Activated naive CD4-positive, alpha-beta T cell treated with Interleukin-2 at 50 U/mL for 16 hours (primary cell): Measurements from ENCODE around the gene JAKMIP2.
A peak's percentile ranks its signal among the peaks of the same experiment; 100 is the strongest.
"Not testable (repeated sequence)": the region's sequence is repeated elsewhere in the genome, so short reads cannot be mapped to it uniquely, and the experiment has no call there.

Source experiments
- DNase-seq: peaks from one replicate; pipeline ENCODE4 v3.0.0-alpha.2; 2020

JAKMIP2 gene

DNA sequence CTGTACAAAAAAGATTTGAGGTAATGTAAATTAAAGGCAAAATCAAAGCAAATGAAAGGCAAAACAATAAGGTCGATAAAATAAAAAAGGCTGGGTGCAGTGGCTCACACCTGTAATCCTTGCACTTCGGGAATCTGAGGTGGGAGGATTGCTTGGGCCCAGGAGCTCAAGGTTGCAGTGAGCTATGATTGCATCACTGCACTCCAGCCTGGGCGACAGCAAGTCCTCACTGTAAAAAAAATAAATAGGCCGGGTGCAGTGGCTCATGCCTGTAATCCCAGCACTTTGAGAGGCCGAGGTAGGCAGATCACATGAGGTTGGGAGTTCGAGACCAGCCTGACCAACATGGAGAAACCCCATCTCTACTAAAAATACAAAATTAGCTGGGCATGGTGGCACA lies 200.3 kb downstream of the JAKMIP2 start:
- not testable (repeated sequence) for DNase-seq

DNA sequence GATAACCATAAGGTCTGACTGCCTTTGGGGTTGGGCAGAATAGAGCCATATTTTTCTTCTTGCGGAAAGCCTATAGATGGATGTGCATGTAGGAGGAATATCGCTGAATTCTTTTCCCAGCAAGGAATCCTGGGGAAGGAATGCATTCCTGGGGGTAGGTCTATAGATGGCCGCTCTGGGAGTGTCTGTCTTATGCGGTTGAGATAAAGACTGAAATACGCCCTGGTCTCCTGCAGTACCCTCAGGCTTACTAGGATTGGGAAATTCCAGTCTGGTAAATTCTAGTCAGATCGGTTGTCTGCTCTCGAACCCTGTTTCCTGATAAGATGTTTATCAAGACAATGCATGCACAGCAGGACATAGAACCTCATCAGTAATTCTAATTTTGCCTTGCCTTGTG lies 202.1 kb downstream of the JAKMIP2 start:
- DNase-seq = not testable (repeated sequence)

DNA sequence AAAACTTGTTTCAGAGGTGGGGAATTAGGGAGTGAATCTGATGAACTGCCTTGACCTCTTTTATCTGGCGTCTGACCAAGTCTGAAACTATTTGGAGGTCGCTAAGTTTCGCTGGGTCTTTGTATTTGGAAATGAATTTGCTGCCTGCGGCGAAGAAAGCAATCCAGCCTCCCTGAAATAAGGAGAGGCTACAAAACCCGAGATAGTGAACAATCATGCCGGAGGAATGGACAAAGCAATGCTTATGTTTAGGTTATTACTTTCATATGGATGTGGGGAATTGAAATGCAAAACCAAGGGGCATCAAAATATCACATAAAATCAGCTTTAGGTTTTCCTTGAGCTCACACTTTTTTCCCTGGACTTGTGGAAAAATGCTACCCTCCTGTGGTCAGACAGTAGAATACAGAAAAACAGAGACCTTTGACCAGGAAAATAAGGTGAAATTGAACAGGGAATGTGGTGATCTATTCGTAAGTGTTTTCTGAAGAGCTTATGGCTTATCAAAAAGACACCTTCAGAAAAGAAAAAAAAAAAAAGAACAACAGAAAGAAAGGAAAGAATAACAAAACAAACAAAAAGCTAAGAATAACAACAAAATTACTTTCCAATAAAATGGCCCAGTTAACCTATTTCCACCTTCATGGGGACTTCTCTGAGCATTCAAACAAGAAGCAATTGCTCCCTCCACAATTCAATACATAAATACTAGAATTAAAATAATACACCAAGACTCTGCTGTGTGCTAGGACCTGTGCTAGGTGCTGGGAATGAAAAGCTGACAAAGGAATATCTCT lies 204.1 kb downstream of the JAKMIP2 start:
- DNase-seq = no peak

DNA sequence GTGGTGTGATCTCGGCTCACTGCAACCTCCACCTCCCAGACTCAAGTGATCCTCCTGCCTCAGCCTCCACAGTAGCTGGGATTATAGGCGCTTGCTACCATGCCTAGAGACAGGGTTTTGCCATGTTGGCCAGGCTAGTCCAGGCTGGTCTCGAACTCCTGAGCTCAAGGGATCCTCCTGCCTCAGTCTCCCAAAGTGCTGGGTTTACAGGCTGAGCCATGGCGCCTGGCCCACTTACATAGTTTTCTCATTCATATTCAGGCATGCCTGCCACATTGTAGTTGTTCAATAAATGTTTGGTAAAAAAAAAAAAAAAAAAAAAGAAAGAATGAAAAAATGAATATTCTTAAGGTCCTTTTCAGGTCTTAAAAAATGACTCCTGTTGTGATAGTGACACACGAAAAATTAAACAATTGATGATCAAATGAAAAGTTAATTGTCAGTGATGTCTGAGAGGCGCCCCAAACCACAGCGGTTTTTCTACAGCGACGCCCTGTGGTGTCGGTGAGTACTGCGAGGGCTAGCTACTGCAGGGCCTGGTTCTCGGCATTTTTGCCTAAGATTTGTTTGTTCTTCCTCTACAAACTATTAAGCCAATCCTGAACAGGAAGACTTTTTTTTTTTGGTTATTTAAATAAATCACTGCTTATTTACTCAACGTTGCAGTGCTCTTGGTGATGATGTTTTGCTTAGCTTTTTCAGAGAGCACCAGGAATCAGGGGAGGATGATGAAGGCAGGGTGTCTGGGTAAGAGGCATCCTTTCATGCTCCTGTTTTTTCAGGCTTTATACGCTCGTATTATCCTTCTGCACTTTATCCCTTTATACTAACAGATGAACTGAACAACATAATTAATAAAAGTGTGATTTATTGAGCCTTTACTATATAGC lies 205.6 kb downstream of the JAKMIP2 start:
- DNase-seq = peak; percentile 13

DNA sequence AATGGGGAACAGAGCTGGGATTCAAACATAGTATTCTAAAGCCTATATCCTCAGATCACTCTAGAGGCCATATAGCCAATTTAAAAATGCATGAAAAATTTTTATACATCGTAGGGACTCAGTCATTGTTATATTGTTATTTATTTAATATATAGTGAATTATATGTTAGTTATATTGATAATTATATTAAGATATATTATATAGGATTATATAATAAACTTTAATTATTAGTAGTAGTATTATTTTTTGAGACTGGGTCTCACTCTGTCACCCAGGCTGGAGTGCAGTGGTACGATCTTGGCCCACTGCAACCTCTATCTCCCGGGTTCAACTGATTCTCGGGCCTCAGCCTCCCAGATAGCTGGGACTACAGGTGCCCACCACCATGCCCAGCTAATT lies 206.9 kb downstream of the JAKMIP2 start:
- no peak for DNase-seq

DNA sequence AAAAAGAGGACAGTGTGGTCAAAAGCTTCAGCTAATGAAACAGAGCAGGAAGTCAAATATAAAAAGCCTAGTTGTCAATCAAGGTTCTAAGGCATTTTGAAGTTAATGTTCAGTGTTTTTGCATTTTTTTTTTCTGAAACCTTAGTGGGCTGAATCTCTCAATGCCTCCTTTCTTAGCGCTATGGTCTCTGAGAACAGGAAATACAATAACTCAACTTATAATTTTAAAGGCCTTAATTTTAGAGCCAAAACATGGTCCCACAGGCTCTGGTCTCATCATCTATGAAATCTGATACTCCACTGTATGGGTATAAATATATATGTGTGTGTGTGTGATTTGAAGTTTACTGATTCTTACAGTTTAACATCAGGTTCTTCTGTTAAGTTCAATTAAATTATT lies 209.3 kb downstream of the JAKMIP2 start:
- DNase-seq = no peak

DNA sequence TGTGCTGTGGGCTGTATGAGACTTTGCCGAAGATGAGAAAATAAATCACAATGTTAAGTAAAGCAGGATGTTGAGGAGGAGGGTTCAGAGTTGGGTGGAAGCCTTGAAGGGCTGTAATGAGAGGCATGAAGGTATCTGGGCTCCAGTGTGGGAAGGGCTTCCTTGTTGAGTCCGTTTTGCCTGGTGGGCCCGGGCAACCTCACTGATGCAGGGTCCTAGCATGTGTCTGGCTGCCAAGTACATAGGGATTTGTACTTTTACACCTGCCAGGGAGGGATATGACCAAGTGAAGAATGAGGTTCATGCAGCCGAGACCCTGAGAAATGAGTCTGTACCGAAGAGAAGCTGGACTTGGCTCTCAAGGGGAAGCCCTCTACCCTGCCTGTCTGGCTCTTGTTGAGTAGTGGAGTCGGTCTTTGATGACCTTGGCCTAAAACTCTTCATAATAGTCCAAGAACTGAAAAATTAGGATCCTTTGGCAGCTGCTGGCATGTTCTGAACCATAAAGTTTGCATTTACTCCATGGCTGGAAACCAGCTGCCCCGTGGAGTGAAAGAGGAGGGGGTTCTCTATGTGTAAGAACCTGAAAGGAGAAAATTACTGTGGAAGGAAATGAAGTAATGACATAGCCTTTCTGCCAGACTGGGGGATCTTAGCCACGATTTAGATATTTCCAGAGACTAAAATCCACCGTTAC lies 213.7 kb downstream of the JAKMIP2 start:
- no peak for DNase-seq

DNA sequence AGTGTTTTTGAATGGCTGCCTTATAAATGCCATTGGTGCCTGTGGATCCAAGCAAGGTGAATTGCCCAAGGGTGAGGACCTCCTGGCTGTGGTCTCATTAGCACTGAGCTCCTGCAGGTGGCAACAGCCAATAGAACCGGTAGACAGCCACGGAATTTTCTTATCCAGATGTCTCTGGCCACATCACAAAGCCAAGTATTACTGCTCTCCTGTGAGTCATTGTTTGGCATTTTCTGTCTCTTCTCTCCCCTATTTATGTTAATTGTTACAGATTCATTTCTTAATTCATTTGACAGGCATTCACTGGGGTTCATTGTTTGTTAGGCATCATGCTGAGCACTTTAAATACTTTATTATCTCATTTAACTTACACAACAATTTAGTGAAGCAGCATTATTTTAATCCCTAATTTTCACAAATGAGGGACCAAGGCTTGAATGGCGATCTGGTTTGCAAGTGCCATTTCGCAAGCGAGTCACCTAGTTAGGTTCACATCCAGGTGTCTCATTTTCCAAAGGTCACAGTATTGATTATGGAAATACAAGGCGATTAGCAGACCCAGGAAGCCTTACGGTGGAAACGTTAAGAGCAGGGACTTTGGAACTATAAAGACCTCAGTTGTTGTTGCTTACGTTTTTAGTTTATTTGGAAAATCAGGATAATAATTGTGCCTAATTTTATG lies 214.5 kb downstream of the JAKMIP2 start:
- no peak for DNase-seq

DNA sequence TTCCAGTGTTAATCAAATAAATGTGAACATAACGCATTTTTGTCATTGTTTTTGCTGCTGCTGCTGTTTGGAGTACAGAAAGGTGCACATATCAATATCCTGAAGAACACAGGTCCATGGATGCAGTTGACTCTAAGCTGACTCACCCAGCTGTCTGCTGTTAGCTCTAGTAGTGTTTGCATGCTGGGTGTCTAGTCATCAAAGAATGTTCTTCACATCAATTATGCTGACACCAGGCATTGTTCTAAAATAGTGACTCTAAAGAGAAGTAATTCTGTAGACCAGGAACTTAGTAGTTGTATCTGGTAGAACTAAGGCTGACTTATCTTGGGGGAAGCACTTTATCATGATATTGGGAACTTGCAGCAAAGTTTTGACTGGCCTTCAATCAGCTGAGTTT lies 217.0 kb downstream of the JAKMIP2 start:
- DNase-seq = no peak

DNA sequence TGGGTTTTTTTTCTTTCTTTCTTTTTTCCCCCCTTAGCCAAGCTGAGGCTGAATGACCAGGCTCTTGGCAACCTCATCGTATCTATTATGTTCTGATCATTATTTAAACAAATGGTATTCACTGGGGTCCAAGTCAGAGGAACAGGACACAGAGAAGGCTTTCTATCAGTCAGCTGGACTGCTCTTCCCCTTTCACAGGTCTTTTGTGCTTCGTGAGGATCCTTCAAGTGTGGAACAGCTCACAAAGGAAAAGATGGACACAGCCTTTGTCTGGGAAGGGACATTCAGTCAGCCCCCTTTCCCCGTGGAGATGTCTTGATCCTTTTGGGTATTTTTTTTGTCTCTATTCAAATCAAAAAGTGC lies 218.4 kb downstream of the JAKMIP2 start:
- DNase-seq = no peak

DNA sequence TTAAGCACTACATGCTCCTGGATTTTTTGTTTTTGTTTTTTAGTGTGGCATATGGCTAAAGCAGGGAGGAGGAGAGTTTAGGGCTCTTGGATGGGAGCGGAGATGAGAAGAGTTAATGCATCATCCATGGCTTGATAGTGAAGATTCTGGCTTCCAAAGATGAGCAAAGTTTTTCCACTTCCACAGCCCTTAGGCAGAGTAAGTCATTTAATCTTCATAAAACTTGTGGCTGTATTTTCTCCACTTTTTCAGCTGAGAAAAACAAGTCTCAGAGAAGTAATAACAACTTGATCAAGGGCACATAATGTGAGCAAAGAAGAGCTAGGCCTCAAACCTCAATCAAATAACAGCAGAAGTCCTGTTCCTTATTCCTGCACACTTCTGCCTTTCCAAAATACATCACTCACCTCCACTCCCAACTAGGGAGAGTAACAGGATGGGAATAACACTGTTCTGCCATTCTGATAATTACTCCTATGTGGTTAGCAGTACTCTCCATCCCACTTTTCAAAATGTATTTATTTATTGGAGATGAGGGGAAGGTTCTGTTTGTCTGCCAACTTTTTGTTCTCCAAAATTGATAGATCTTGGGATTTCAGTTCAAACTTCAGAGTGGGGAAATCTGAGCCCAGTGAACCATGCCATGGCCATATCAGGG lies 218.9 kb downstream of the JAKMIP2 start:
- no peak for DNase-seq

DNA sequence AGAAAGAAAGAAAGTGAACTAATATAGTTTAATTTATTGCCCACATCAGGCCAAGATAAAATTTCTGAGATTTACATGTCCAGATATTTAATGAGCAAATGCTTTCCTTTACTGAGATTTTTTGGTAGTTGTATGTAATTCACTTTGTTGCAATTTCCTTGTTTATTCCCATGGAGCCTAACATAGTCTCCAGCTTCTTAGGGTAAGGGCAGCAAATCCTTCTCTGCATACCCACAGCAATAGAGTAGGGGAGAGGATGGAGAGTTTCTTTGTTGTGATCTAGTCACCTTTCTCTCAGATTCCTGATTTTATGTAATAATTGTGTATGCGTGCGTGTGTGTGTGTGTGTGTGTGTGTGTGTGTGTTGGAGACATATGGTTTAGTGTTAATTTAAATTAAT lies 221.1 kb downstream of the JAKMIP2 start:
- DNase-seq = no peak

DNA sequence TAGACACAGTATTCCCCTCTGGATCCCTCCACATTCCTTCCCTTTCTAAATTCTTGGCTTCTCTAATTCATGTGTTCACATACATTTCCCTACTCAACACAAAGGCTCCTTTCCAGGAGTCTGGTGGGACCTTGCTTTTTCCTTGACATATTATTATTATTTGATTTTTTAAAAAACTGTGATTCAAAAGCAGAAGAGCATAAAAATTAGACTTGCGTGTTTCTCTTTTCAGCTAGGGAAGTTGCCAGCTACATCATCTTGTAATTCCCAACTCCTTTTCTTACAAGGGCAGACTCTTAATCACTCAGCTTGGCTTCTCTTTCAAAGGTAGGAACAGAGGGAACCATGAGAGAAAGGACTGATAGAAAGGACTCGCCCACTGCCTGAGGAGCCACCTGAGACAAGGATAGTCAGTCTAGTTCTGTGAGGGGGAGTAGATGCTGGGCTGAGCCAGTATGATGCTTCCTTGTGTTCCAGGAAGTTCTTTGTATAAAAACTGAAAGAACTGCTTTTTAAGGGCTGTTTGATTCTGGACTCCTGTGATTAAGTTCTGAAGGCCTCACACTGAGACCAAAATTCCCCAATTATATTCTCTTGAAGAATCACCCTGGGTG lies 221.7 kb downstream of the JAKMIP2 start:
- no peak for DNase-seq

DNA sequence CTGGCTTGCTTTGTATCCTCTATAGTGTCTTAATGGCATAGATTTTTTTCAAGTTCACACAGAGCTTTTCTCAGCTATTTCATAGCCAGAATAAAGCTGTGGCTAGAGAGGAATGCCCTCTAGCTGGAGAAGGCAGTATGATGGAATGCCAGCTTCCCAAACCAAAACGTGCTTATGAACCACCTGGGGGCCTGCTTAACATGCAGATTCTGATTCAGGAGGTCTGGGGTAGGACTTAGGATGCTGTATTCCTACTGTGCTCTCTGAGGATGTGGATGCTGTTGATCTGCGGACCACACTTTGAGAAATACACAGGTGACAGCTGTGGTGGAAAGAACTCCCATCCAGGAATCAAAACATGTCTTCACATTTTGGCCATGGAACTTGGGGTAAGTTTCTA lies 222.8 kb downstream of the JAKMIP2 start:
- DNase-seq = no peak

DNA sequence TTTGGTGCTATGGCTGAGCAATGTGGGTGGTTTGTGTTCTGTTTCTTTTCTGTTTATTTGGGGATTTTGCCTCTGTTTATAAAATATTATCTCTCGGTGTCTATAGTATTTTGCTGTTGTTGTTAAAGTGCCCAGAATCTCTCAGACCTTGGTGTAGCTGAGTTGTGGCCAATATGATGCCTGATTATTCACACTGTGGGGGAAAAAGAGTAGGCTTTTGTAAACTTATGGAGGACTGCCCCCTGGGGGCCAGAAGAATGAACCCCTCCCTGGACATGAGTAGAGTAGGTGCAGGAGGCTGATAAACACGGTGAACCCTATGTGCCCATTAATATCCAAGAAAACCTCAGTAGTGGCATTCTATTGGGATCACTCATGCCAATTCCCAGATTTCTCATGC lies 223.7 kb downstream of the JAKMIP2 start:
- DNase-seq = no peak

DNA sequence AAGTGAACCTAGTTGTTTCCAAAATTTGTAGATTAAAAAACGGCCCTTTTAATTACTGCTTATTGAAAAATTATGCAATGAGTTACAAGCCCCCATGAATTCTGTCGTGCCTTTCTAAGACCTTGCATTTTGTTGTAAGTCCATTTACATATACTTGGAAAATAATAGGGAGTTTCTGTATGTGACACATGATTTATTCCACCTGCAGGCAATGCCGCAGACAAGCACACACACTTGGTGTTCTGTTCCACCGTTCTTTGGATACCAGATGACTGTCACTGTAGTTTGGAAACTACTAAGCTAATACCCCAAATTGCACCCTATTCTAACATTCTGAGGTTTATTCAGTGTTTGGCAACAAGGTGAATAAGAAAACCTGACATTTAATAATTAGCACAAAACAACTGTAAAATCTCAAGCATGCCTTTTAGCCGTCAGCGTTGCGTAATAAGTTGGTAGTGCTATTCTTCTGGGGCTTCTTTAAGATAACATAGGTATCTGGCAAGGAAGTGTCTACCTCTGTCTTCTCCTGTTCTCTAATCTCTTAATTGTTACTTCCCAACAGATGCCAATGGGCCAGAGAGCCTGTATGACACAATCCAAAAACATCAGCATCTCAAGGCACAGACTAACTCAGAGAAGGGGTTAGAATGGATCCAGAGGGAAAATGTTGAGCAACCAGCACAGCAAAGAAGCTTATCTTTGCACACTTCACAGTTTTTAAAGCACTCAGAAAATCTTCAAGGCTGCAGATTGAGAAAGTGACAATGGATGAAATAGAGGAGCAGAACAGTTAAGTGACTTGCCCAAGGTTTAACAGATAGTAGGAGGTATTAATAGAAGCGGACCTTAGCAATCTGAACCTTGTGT lies 224.4 kb downstream of the JAKMIP2 start:
- no peak for DNase-seq

DNA sequence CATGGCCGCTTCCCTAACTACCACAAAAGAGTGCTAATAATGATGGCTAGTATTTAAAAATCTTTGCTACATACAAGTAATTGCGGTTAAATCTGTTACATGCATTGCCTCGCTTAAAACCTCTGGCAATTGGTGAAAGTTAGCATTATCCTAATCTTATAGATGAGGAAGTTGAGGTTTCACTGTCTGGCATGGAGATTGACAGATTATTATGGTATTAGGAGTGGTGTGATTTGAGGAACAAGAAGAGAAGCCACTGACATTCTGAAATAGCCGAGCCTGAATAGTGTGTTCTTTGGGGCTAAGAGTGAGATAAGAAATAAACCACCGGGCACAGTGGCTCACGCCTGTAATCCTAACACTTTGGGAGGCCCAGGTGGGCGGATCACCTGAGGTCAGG lies 227.4 kb downstream of the JAKMIP2 start:
- DNase-seq = no peak

DNA sequence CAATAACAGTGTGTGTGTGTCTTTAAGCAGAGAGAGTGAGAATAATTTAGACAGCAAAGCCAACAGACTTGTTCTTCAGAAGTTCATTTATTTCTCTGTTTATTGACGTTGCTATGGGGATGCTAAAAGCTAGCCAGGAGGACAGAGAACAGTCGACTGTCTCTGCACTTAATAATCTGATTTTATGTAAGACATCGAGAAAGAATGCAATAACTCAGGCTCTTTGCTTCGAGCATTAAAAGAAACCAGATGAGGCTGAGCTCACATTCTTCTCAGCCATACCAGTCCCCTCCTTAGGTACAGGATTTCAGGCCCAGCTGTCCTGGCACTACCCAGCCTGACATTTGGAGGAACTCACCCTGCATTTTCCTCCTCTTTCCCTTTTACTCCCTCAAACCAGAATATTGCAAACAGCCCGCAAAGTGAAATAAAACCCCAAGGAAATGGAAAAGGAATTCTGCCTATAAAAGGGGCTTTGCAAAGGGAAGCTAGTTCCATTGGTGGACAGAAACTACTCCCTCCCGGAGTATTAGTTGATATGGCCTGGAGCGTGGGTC lies 228.2 kb downstream of the JAKMIP2 start:
- DNase-seq = no peak

DNA sequence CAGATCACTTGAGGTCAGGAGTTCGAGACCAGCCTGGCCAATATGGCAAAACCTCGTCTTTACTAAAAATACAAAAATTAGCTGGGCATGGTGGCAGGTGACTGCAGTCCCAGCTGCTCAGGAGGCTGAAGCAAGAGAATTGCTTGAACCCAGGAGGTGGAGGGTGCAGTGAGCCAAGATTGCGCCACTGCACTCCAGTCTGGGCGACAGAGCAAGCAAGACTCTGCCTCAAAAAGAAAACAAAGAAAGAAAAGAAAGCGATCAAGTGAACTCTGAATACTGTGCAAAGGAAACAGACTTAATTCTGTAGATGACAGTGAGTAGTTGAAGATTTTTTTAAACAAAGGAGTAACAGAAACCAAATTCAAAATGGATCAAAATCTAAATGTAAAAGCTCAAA lies 228.7 kb downstream of the JAKMIP2 start:
- DNase-seq = not testable (repeated sequence)

DNA sequence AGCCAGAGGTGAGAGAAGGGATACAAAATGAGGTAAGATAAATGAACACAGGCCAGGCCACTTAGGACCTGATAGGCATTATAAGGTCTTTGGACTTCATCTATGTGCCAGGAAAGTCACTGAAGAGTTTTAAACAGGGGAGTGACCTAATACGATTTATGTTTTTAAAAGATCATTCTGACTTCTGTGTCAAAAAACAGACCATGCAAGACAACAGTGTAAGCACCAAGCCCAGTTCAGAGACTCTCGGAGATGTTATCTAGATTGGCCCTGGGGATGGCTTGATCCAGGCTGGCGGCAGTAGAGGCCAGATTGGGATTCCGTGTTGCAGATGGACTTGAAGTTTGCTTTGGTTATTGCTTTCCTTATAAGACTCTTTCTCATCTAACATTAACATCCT lies 229.6 kb downstream of the JAKMIP2 start:
- DNase-seq = no peak

DNA sequence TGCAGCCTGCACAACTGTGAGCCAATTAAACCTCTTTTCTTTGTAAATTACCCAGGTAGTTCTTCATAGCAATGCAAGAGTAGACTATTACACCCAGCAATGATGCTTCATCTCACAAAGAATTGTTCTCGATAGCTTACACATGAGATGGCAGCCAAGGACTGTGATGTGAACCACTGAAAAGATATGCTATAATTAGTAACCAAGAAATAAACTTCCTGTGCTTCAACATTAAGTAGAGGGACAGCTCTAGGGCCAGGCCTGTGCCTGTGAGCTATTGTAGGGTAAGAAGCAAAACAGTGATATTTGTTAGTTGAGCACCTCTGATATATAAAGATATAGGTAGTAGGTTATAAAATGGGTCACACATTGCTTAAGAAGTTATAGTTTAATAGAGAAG lies 230.9 kb downstream of the JAKMIP2 start:
- DNase-seq = no peak
